Fibroblast of lung (primary cell): Measurements from ENCODE around the gene DHRS12.

Experiments used
- CTCF ChIP-seq, 2 donors: IDR thresholded peaks in 1 of 2; conservative IDR thresholded peaks in 1 of 2; 1 replicate in 1 of 2; 2 replicates in 1 of 2; pipeline ENCODE4 v1.5.1; 2011 to 2012; ENCODE audit warnings: low read length in 2 of 2, control low read depth in 1 of 2, inconsistent platforms in 1 of 2, low read depth in 1 of 2, mild to moderate bottlenecking in 1 of 2
- EZH2 ChIP-seq: IDR thresholded peaks from 2 replicates; pipeline ENCODE4 v1.5.1; 2012; ENCODE audit warnings: low read length, control low read depth, mild to moderate bottlenecking; ENCODE audit errors: missing control alignments

- TF ChIP-seq CTCF (conservative IDR thresholded peaks at IDR 0.05 in 1 of 2, IDR thresholded peaks at IDR 0.05 in 1 of 2; ENCODE audit: low read depth in 1 of 2, low read length in 2 of 2) (no peak), EZH2 (no peak)
These were observed 70.3 kb downstream of the DHRS12 start for GRCh38 chr13:51733374-51734298.
